ENCODE data around the gene KLK5. TPM values are rescaled to one million over a fixed set of nuclear protein-coding genes. Genes with fewer than 3 reads are reported as not detected.
"Not testable (repeated sequence)": the region's sequence is repeated elsewhere in the genome, so short reads cannot be mapped to it uniquely, and the experiment has no call there.

Gene KLK5
- polyA plus RNA-seq, 1 donor (not counting 4 experiments of a cell fraction or from before 2014, with no cell fraction given) = 477 TPM

DNA sequence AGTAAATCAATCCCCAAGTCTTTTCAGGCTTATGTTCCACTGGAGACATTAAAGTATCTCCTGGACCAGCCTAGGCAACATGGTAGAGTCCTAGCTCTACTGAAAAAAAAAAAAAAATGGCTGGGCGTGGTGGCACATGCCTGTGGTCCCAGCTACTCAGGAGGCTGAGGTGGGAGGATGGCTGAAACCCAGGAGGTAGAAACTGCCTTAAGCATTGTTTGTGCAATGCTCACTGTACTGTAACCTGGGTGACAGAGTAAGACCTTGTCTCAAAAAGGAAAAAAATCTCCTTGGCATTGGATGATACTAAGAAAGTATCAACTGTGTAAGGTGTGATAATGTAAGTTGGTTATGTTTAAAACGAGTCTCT is 39.8 kb upstream of the KLK5 start:
- H3K9me1 ChIP-seq (ENCODE audit: control insufficient read depth, extremely low read depth, insufficient read depth, low read length) = no peaks in the 10 kb centered on the region
- H3K36me3 ChIP-seq (ENCODE audit: control insufficient read depth in 2 of 2, extremely low read depth in 1 of 2, insufficient read depth in 2 of 2, low read length in 2 of 2) = peaks cover 0 to 2% of the 10 kb centered on the region in 2 experiments
- H3K9ac ChIP-seq (ENCODE audit: control insufficient read depth, extremely low read depth, insufficient read depth, low read length) = peak overlapping the region; percentile 35
- H3K4me3 ChIP-seq (ENCODE audit: control insufficient read depth in 2 of 3, extremely low read depth in 1 of 3, insufficient read depth in 2 of 3, low read depth in 1 of 3, low read length in 3 of 3) = peak overlapping the region in 1 of 3 experiments; percentile 16
- DNase-seq (ENCODE audit: low read depth, low spot score) = no peak
- H3K27ac ChIP-seq (ENCODE audit: control insufficient read depth, insufficient read depth, low read length) = peak overlapping the region; percentile 73
- H3K9me3 ChIP-seq (ENCODE audit: control insufficient read depth, low read depth, low read length) = no peaks in the 10 kb centered on the region
- no peaks in the 10 kb centered on the region for H4K20me1 ChIP-seq (ENCODE audit: control insufficient read depth, extremely low read depth, insufficient read depth, low read length)
- FAIRE-seq = peak; percentile 34
- dilution Hi-C loops (cut with MboI; ENCODE audit: extremely low pct_ligation_motif_present, low sequenced_read_pairs) = no loop called here
- H3K79me2 ChIP-seq (ENCODE audit: control insufficient read depth, insufficient read depth, low read length) = no peaks in the 10 kb centered on the region
- H3K4me1 ChIP-seq (ENCODE audit: control insufficient read depth, extremely low read depth, insufficient read depth, low read length) = peaks cover 19% of the 10 kb centered on the region
- peak overlapping the region; percentile 58 for H3K4me2 ChIP-seq (ENCODE audit: control insufficient read depth, extremely low read depth, insufficient read depth, low read depth, low read length)
- TF ChIP-seq, protein P1, sequence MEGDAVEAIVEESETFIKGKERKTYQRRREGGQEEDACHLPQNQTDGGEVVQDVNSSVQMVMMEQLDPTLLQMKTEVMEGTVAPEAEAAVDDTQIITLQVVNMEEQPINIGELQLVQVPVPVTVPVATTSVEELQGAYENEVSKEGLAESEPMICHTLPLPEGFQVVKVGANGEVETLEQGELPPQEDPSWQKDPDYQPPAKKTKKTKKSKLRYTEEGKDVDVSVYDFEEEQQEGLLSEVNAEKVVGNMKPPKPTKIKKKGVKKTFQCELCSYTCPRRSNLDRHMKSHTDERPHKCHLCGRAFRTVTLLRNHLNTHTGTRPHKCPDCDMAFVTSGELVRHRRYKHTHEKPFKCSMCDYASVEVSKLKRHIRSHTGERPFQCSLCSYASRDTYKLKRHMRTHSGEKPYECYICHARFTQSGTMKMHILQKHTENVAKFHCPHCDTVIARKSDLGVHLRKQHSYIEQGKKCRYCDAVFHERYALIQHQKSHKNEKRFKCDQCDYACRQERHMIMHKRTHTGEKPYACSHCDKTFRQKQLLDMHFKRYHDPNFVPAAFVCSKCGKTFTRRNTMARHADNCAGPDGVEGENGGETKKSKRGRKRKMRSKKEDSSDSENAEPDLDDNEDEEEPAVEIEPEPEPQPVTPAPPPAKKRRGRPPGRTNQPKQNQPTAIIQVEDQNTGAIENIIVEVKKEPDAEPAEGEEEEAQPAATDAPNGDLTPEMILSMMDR (optimal IDR thresholded peaks at IDR 0.05 in 1 of 3, IDR thresholded peaks at IDR 0.05 in 1 of 3, conservative IDR thresholded peaks at IDR 0.05 in 1 of 3; ENCODE audit: extremely low read depth in 1 of 3, insufficient read depth in 2 of 3, low read length in 3 of 3) = no peak
- no peak for TF ChIP-seq EZH2 (IDR thresholded peaks at IDR 0.05; ENCODE audit: low read length)
- no peaks in the 10 kb centered on the region for H3K27me3 ChIP-seq (ENCODE audit: control insufficient read depth, extremely low read depth, insufficient read depth, low read length)
- peak overlapping the region; percentile 71 for H2AFZ ChIP-seq (ENCODE audit: control insufficient read depth, low read length)

DNA sequence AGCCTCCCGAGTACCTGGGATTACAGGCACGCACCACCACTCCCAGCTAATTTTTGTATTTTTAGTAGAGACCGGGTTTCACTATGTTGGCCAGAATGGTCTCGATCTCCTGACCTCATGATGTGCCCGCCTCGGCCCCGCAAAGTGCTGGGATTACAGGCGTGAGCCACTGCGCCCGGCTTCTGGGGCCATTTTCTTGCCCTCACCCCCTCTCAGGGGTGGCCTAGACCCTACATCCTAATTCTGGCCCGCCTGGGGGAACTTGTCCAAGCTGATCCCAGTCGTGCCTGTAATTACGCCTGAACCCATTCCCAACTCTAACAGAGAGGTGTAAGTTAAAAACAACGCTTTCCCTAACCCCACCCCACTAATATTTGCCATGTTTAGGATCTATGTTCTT is 31.6 kb upstream of the KLK5 start:
- H3K9me1 ChIP-seq (ENCODE audit: control insufficient read depth, extremely low read depth, insufficient read depth, low read length); DNase-seq (ENCODE audit: low read depth, low spot score); H3K36me3 ChIP-seq (ENCODE audit: control insufficient read depth in 2 of 2, extremely low read depth in 1 of 2, insufficient read depth in 2 of 2, low read length in 2 of 2); H3K79me2 ChIP-seq (ENCODE audit: control insufficient read depth, insufficient read depth, low read length); H4K20me1 ChIP-seq (ENCODE audit: control insufficient read depth, extremely low read depth, insufficient read depth, low read length); dilution Hi-C loops (cut with MboI; ENCODE audit: extremely low pct_ligation_motif_present, low sequenced_read_pairs); FAIRE-seq; H3K9ac ChIP-seq (ENCODE audit: control insufficient read depth, extremely low read depth, insufficient read depth, low read length); H3K27ac ChIP-seq (ENCODE audit: control insufficient read depth, insufficient read depth, low read length); H3K4me1 ChIP-seq (ENCODE audit: control insufficient read depth, extremely low read depth, insufficient read depth, low read length); H3K9me3 ChIP-seq (ENCODE audit: control insufficient read depth, low read depth, low read length); H3K4me2 ChIP-seq (ENCODE audit: control insufficient read depth, extremely low read depth, insufficient read depth, low read depth, low read length); H3K4me3 ChIP-seq (ENCODE audit: control insufficient read depth in 2 of 3, extremely low read depth in 1 of 3, insufficient read depth in 2 of 3, low read depth in 1 of 3, low read length in 3 of 3); H2AFZ ChIP-seq (ENCODE audit: control insufficient read depth, low read length): not testable (repeated sequence)
- H3K27me3 ChIP-seq (ENCODE audit: control insufficient read depth, extremely low read depth, insufficient read depth, low read length) = peaks cover 12% of the 10 kb centered on the region

DNA sequence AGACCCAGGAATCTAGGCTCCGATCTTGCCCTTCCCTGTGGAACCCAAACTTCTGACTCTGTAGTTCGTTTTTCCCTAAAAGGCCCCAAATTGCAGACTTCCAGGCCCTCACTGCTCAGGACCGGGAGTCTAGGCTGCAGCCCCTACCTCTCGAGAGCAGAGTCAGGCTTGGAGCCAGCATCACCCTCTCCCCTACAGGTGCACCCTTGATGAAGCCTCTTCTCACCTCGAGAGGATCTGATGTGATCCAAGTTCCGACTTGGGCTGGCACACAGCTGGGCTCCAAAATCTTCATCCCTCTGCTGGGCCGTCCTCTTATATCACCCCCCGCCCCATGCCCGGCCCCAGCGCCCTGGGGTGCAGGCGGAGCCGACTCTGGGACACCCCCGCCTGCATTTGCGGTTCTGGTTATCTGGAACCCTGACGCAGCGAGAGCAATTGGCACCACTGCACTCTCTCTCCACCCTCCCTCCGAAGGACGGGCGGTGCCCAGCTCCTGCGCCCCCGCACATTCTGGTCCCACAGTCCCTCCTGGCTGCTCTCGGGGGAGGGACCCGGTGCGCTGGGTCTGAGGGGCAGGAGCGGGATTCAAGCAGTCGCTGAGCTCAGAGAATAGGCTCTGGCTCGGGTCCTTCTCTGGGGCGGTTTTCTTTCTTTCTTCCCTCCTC is 30.9 kb upstream of the KLK5 start, which contains the start of gene KLK7:
TSS of gene KLK7 (minus strand) at position 293 of the 668 bp plus-strand sequence. CDS start 1,518 bp downstream, outside the sequence.
- H3K79me2 ChIP-seq (ENCODE audit: control insufficient read depth, insufficient read depth, low read length) = no peaks in the 10 kb centered on the region
- H3K27ac ChIP-seq (ENCODE audit: control insufficient read depth, insufficient read depth, low read length) = no peak within 1 kb of the TSS
- H3K36me3 ChIP-seq (ENCODE audit: control insufficient read depth in 2 of 2, extremely low read depth in 1 of 2, insufficient read depth in 2 of 2, low read length in 2 of 2) = no peaks in the 10 kb centered on the region
- H2AFZ ChIP-seq (ENCODE audit: control insufficient read depth, low read length) = peak within 1 kb of the TSS; percentile 70
- peak within 1 kb of the TSS; percentile 62 for H3K4me2 ChIP-seq (ENCODE audit: control insufficient read depth, extremely low read depth, insufficient read depth, low read depth, low read length)
- dilution Hi-C loops (cut with MboI; ENCODE audit: extremely low pct_ligation_motif_present, low sequenced_read_pairs) = no loop called here
- FAIRE-seq = no peak
- H4K20me1 ChIP-seq (ENCODE audit: control insufficient read depth, extremely low read depth, insufficient read depth, low read length) = no peaks in the 10 kb centered on the region
- H3K4me3 ChIP-seq (ENCODE audit: control insufficient read depth in 2 of 3, extremely low read depth in 1 of 3, insufficient read depth in 2 of 3, low read depth in 1 of 3, low read length in 3 of 3) = peak within 1 kb of the TSS in 2 of 3 experiments; percentile 20 to 31
- TF ChIP-seq, protein P1 (optimal IDR thresholded peaks at IDR 0.05 in 1 of 3, IDR thresholded peaks at IDR 0.05 in 1 of 3, conservative IDR thresholded peaks at IDR 0.05 in 1 of 3; ENCODE audit: extremely low read depth in 1 of 3, insufficient read depth in 2 of 3, low read length in 3 of 3) = no peak
- no peak for TF ChIP-seq EZH2 (IDR thresholded peaks at IDR 0.05; ENCODE audit: low read length)
- no peaks in the 10 kb centered on the region for H3K9me1 ChIP-seq (ENCODE audit: control insufficient read depth, extremely low read depth, insufficient read depth, low read length)
- no peaks in the 10 kb centered on the region for H3K9me3 ChIP-seq (ENCODE audit: control insufficient read depth, low read depth, low read length)
- DNase-seq (ENCODE audit: low read depth, low spot score) = no peak
- peak within 1 kb of the TSS; percentile 44 for H3K9ac ChIP-seq (ENCODE audit: control insufficient read depth, extremely low read depth, insufficient read depth, low read length)
- peaks cover 12% of the 10 kb centered on the region for H3K27me3 ChIP-seq (ENCODE audit: control insufficient read depth, extremely low read depth, insufficient read depth, low read length)
- H3K4me1 ChIP-seq (ENCODE audit: control insufficient read depth, extremely low read depth, insufficient read depth, low read length) = peaks cover 8% of the 10 kb centered on the region

Data from keratinocyte (primary cell).